ENCODE data around the gene NR2C2. TPM values are rescaled to one million over a fixed set of nuclear protein-coding genes. Genes with fewer than 3 reads are reported as not detected.

NR2C2 gene
- total and polyA plus RNA-seq, 2 donors: 18.7 to 19.0 TPM

GRCh38 chr3:14969671-14970070 lies 22.3 kb downstream of the NR2C2 start:
- no peak for DNase-seq (ENCODE audit: low read depth in 6 of 9, low spot score in 9 of 9)
- peaks cover 17 to 30% of the 10 kb centered on the region in 2 donors for H3K36me3 ChIP-seq (ENCODE audit: control insufficient read depth in 2 of 2, insufficient read depth in 2 of 2, low read length in 1 of 2)
- H3K27ac ChIP-seq (ENCODE audit: low read depth in 1 of 2, low read length in 1 of 2): no peak overlapping the region
- no peaks in the 10 kb centered on the region for H3K27me3 ChIP-seq (ENCODE audit: control insufficient read depth in 2 of 2, insufficient read depth in 1 of 2, low read length in 1 of 2)
- H3K9me3 ChIP-seq (ENCODE audit: control insufficient read depth in 2 of 2, insufficient read depth in 1 of 2, low read length in 1 of 2): no peaks in the 10 kb centered on the region
- H3K4me1 ChIP-seq (ENCODE audit: control insufficient read depth in 2 of 2, insufficient read depth in 2 of 2, low read length in 2 of 2): no peaks in the 10 kb centered on the region
- WGBS: 98% methylated on average over 1 of the region's 1 CpG
- H3K4me3 ChIP-seq (ENCODE audit: low read length in 2 of 2): no peak overlapping the region

- 96% methylated on average over 1 of the region's 1 CpG for WGBS
- no peaks in the 10 kb centered on the region for H3K9me3 ChIP-seq (ENCODE audit: control insufficient read depth in 2 of 2, insufficient read depth in 1 of 2, low read length in 1 of 2)
- H3K4me1 ChIP-seq (ENCODE audit: control insufficient read depth in 2 of 2, insufficient read depth in 2 of 2, low read length in 2 of 2): no peaks in the 10 kb centered on the region
- no peak overlapping the region for H3K4me3 ChIP-seq (ENCODE audit: low read length in 2 of 2)
- no peaks in the 10 kb centered on the region for H3K27me3 ChIP-seq (ENCODE audit: control insufficient read depth in 2 of 2, insufficient read depth in 1 of 2, low read length in 1 of 2)
- no peak overlapping the region for H3K27ac ChIP-seq (ENCODE audit: low read depth in 1 of 2, low read length in 1 of 2)
- H3K36me3 ChIP-seq (ENCODE audit: control insufficient read depth in 2 of 2, insufficient read depth in 2 of 2, low read length in 1 of 2): peaks cover 14 to 27% of the 10 kb centered on the region in 2 donors
- no peak for DNase-seq (ENCODE audit: low read depth in 6 of 9, low spot score in 9 of 9)
Observed at GRCh38 chr3:14976317-14976716, 28.9 kb downstream of the NR2C2 start.

- 68% methylated on average over 4 of the region's 4 CpGs for WGBS
- H3K36me3 ChIP-seq (ENCODE audit: control insufficient read depth in 2 of 2, insufficient read depth in 2 of 2, low read length in 1 of 2): peaks cover 0 to 9% of the 10 kb centered on the region in 2 donors
Observed at GRCh38 chr3:14980689-14981088, 33.3 kb downstream of the NR2C2 start.

GRCh38 chr3:14984581-14985113 lies 37.3 kb downstream of the NR2C2 start:
- H3K27ac ChIP-seq (ENCODE audit: low read depth in 1 of 2, low read length in 1 of 2): no peak overlapping the region
- no peaks in the 10 kb centered on the region for H3K9me3 ChIP-seq (ENCODE audit: control insufficient read depth in 2 of 2, insufficient read depth in 1 of 2, low read length in 1 of 2)
- H3K27me3 ChIP-seq (ENCODE audit: control insufficient read depth in 2 of 2, insufficient read depth in 1 of 2, low read length in 1 of 2): no peaks in the 10 kb centered on the region
- WGBS: 98% methylated on average over 3 of the region's 3 CpGs
- peaks cover 0 to 8% of the 10 kb centered on the region in 2 donors for H3K36me3 ChIP-seq (ENCODE audit: control insufficient read depth in 2 of 2, insufficient read depth in 2 of 2, low read length in 1 of 2)
- no peak for DNase-seq (ENCODE audit: low read depth in 6 of 9, low spot score in 9 of 9)
- H3K4me1 ChIP-seq (ENCODE audit: control insufficient read depth in 2 of 2, insufficient read depth in 2 of 2, low read length in 2 of 2): peaks cover 0 to 3% of the 10 kb centered on the region in 2 donors
- H3K4me3 ChIP-seq (ENCODE audit: low read length in 2 of 2): no peak overlapping the region

More at GRCh38 chr3:14980689-14981088, 33.3 kb downstream of the NR2C2 start:
- DNase-seq (ENCODE audit: low read depth in 6 of 9, low spot score in 9 of 9): no peak
- no peaks in the 10 kb centered on the region for H3K4me1 ChIP-seq (ENCODE audit: control insufficient read depth in 2 of 2, insufficient read depth in 2 of 2, low read length in 2 of 2)
- H3K27me3 ChIP-seq (ENCODE audit: control insufficient read depth in 2 of 2, insufficient read depth in 1 of 2, low read length in 1 of 2): no peaks in the 10 kb centered on the region
- no peak overlapping the region for H3K4me3 ChIP-seq (ENCODE audit: low read length in 2 of 2)
- no peak overlapping the region for H3K27ac ChIP-seq (ENCODE audit: low read depth in 1 of 2, low read length in 1 of 2)
- H3K9me3 ChIP-seq (ENCODE audit: control insufficient read depth in 2 of 2, insufficient read depth in 1 of 2, low read length in 1 of 2): no peaks in the 10 kb centered on the region

GRCh38 chr3:14988988-14989394 lies 41.6 kb downstream of the NR2C2 start:
- Histone ChIP-seq H3K9me3 (ENCODE audit: control insufficient read depth in 2 of 2, insufficient read depth in 1 of 2, low read length in 1 of 2) (no peaks in the 10 kb centered on the region), H3K27me3 (ENCODE audit: control insufficient read depth in 2 of 2, insufficient read depth in 1 of 2, low read length in 1 of 2) (no peaks in the 10 kb centered on the region), H3K4me1 (ENCODE audit: control insufficient read depth in 2 of 2, insufficient read depth in 2 of 2, low read length in 2 of 2) (peaks cover 0 to 3% of the 10 kb centered on the region in 2 donors), H3K27ac (ENCODE audit: low read depth in 1 of 2, low read length in 1 of 2) (no peak overlapping the region), H3K4me3 (ENCODE audit: low read length in 2 of 2) (no peak overlapping the region), H3K36me3 (ENCODE audit: control insufficient read depth in 2 of 2, insufficient read depth in 2 of 2, low read length in 1 of 2) (peaks cover 0 to 11% of the 10 kb centered on the region in 2 donors)
- DNase-seq (ENCODE audit: low read depth in 6 of 9, low spot score in 9 of 9): peak in 2 of 9 donors; percentile 12 to 31
- WGBS: 95% methylated on average over 3 of the region's 3 CpGs

GRCh38 chr3:14989943-14990779 lies 42.8 kb downstream of the NR2C2 start:
- no peak overlapping the region for H3K4me3 ChIP-seq (ENCODE audit: low read length in 2 of 2)
- H3K9me3 ChIP-seq (ENCODE audit: control insufficient read depth in 2 of 2, insufficient read depth in 1 of 2, low read length in 1 of 2): no peaks in the 10 kb centered on the region
- 86% methylated on average over 3 of the region's 3 CpGs for WGBS
- no peak for DNase-seq (ENCODE audit: low read depth in 6 of 9, low spot score in 9 of 9)
- peaks cover 0 to 11% of the 10 kb centered on the region in 2 donors for H3K36me3 ChIP-seq (ENCODE audit: control insufficient read depth in 2 of 2, insufficient read depth in 2 of 2, low read length in 1 of 2)
- H3K27ac ChIP-seq (ENCODE audit: low read depth in 1 of 2, low read length in 1 of 2): no peak overlapping the region
- H3K4me1 ChIP-seq (ENCODE audit: control insufficient read depth in 2 of 2, insufficient read depth in 2 of 2, low read length in 2 of 2): peaks cover 0 to 3% of the 10 kb centered on the region in 2 donors
- H3K27me3 ChIP-seq (ENCODE audit: control insufficient read depth in 2 of 2, insufficient read depth in 1 of 2, low read length in 1 of 2): no peaks in the 10 kb centered on the region

- peaks cover 0 to 3% of the 10 kb centered on the region in 2 donors for H3K4me1 ChIP-seq (ENCODE audit: control insufficient read depth in 2 of 2, insufficient read depth in 2 of 2, low read length in 2 of 2)
- H3K27ac ChIP-seq (ENCODE audit: low read depth in 1 of 2, low read length in 1 of 2): no peak overlapping the region
- no peaks in the 10 kb centered on the region for H3K9me3 ChIP-seq (ENCODE audit: control insufficient read depth in 2 of 2, insufficient read depth in 1 of 2, low read length in 1 of 2)
- H3K36me3 ChIP-seq (ENCODE audit: control insufficient read depth in 2 of 2, insufficient read depth in 2 of 2, low read length in 1 of 2): peaks cover 0 to 11% of the 10 kb centered on the region in 2 donors
- DNase-seq (ENCODE audit: low read depth in 6 of 9, low spot score in 9 of 9): no peak
- H3K4me3 ChIP-seq (ENCODE audit: low read length in 2 of 2): no peak overlapping the region
- WGBS: 92% methylated on average over 2 of the region's 2 CpGs
- H3K27me3 ChIP-seq (ENCODE audit: control insufficient read depth in 2 of 2, insufficient read depth in 1 of 2, low read length in 1 of 2): no peaks in the 10 kb centered on the region
Observed at GRCh38 chr3:14990780-14991148, 43.4 kb downstream of the NR2C2 start.

- WGBS: 95% methylated on average over 1 of the region's 1 CpG
- Histone ChIP-seq H3K4me3 (ENCODE audit: low read length in 2 of 2) (no peak overlapping the region), H3K9me3 (ENCODE audit: control insufficient read depth in 2 of 2, insufficient read depth in 1 of 2, low read length in 1 of 2) (no peaks in the 10 kb centered on the region), H3K27ac (ENCODE audit: low read depth in 1 of 2, low read length in 1 of 2) (no peak overlapping the region), H3K27me3 (ENCODE audit: control insufficient read depth in 2 of 2, insufficient read depth in 1 of 2, low read length in 1 of 2) (no peaks in the 10 kb centered on the region), H3K36me3 (ENCODE audit: control insufficient read depth in 2 of 2, insufficient read depth in 2 of 2, low read length in 1 of 2) (peaks cover 0 to 11% of the 10 kb centered on the region in 2 donors), H3K4me1 (ENCODE audit: control insufficient read depth in 2 of 2, insufficient read depth in 2 of 2, low read length in 2 of 2) (peaks cover 0 to 3% of the 10 kb centered on the region in 2 donors)
- DNase-seq (ENCODE audit: low read depth in 6 of 9, low spot score in 9 of 9): no peak
Observed at GRCh38 chr3:14991151-14991742, 43.9 kb downstream of the NR2C2 start.
